Non-pigmented ciliary epithelial cell (primary cell): ENCODE data around the gene RPS5.
"Not testable (repeated sequence)": the region's sequence is repeated elsewhere in the genome, so short reads cannot be mapped to it uniquely, and the experiment has no call there.

Source experiments
- DNase-seq: peaks from one replicate; pipeline ENCODE4 v3.0.0-alpha.2; 2010; ENCODE audit warnings: low read depth

The RPS5 gene

DNA sequence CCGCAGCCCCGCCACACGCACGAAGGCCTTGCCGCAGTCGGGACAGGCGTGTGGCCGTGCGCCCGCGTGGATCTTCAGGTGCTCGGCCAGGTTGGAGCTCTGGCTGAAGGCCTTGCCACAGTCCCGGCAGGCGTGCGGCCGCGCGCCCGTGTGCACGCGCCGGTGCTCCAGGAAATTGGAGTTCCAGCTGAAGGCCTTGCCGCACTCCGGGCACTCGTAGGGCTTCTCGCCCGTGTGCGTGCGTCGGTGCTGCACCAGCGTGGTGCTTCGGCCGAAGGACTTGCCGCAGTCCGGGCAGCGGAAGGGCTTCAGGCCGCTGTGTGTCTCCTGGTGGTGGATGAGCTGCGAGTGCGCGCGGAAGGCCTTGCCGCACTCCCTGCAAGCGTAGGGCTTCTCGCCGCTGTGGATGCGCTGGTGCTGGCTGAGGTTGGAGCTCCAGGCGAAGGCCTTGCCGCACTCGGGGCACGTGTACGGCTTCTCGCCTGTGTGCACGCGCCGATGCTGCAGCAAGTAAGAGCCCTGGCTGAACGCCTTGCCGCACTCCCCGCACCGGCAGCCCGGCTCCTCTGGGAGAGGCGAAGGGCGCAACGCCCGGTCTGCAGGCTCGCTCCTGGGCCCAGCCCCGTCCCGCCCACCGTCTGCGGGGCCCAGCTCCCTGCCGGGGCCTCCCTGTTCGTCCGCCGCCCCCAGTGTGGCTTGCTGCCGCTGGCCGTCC lies 30.1 kb upstream of the RPS5 start:
- DNase-seq, result no peak

- DNase-seq, result no peak
Measured at GRCh38 chr19:58357481-58358145, 29.5 kb upstream of the RPS5 start.

DNA sequence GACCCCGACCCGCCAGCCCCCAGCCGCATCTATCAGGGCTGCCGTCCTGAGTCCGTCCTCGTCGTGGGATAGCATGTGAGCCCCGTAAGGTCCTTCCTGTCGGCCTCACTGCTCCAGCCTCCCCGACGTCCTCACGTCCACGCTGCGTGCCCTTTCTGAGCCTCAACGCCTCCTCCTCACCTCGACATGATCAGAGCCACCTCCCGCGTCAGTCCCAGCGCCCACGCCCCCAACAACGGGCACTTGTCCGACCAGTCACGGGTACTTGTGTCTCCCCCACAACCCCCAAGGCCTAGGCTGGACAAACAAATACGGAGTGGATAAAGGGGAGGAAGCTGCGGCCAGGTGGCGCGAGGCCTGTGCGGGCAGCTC lies 25.2 kb upstream of the RPS5 start:
- DNase-seq, result no peak

GRCh38 chr19:58362272-58362994 lies 24.6 kb upstream of the RPS5 start, which contains the start of gene ZNF497:
TSS of gene ZNF497 (minus strand) at chr19:58362751. CDS start at chr19:58357635, 5,116 bp downstream.
- DNase-seq, result peak; percentile 67

DNA sequence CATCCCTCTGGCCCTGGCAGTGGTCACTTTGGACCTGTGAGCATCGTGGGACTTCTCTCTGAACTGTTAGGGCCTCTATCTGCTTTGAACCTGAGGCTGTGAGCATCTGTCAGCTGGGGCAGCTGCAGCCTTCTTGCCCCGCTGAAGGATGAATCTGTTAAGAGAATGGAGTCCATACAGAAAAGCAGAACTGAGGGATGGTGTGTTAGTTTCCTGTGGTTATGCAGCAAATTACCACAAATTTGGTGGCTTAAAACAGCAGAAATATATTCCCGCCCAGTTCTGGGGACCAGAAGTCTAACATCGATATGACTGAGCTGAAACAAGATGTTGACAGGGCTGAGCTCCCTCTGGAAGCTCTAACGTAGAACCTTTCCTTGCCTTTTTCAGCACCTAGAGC lies 22.9 kb upstream of the RPS5 start:
- no peak for DNase-seq

DNA sequence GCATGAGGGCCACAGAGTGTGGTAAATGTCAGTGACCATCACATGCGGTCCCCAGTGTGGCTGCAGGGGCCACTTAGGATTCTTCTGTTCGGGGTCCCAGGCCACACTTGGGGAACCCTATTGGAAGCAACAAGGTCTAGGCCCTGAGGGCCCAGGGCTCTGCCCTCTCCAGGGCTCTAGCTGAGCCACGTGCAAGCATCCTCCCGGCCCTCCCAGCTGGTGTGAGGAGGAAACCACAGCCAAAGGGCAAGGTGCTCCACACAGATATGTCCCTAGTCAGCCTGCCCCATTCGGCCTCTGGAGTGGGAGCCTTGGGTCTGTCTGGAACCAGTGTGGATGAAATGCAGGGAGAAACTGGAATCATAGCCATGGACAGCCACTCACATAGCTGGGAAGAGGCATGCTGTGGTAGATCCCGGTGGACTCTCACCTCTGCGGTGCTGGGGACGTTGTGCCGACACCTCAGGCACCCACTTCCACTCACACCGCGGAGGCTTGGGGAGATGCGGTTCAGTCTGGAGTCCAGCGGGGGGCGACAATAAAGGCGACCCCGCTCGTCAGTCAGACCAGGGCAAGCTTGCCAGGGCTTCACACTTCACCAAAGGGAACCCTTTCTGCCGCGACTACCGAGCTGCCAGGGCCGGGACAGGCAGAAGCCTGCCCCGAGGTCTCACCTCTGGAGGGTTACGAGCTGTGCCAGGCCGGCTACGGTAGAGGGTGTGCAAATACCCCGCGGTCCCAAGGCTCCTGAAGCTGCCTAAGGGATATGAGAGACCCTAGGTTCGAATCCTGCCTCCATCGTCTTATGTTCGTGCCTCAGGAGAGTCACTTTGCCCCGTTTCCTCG lies 20.3 kb upstream of the RPS5 start:
- DNase-seq, result no peak

DNA sequence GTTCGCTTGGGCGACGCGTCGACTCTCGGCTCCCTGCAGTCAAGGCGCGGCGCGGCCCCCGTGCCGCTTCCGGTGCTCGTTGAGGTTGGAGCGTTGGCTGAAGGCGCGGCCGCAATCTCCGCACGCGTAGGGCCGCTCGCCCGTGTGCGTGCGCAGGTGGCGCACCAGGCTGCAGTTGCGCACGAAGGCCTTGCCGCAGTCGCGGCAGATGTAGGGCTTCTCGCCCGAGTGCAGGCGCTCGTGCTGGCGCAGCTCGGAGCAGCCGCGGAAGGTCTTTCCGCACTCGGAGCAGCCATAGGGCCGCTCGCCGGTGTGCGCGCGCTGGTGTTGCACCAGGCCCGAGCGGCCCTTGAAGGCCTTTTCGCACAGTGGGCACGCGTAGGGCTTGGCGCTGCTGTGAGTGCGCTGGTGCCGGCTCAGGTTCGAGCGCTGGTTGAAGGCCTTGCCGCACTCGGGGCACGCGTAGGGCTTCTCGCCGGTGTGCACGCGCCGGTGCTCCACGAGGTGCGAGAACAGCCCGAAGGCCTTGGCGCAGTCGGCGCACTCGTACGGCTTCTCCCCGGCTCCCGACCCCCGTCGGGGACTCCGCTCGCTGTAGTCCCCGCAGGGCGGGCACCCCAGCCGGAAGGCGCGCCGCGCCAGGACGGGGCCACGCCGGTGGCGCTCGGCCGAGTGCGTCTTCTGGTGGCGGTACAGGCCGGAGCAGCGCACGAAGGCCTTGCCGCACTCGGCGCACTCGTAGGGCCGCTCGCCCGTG lies 19.2 kb upstream of the RPS5 start:
- DNase-seq, result no peak

GRCh38 chr19:58368561-58369360 lies 18.3 kb upstream of the RPS5 start:
- no peak for DNase-seq

DNA sequence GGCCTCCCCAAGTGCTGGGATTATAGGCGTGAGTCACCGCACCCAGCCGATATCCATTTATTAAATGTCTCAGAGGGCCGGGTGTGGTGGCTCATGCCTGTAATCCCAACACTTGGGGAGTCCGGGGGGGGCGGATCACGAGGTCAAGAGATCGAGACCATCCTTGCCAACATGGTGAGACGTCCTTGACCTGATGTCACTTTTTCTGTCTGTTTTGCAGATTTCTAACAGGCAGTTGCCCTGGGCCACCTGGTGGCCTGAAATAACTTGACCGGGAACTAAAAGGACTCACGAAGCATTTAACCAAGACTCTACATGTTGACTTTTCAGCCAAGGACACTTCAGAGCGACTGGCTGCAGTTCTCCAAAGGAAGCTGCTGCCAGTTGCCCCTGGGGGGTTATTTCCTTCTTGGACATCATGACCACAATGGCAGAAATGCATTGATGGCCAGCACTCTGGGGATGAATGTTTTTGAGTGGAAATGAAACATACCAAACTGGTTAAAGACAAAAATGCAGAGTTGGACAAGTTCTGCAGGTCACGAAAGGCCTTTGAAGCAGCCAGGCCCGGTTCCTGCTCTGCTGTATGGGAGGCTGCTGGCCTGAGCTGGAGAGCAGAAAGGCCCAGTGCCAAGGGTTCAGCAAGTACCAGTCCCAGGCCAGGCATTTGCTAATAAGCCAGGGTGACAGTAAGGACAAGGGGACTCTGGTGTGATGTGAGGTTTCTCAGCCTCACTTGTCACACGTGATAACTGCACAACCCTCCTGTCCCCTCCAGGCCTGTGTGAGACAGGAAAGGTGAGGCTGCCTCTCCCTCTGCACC lies 14.5 kb upstream of the RPS5 start:
- DNase-seq, result no peak

DNA sequence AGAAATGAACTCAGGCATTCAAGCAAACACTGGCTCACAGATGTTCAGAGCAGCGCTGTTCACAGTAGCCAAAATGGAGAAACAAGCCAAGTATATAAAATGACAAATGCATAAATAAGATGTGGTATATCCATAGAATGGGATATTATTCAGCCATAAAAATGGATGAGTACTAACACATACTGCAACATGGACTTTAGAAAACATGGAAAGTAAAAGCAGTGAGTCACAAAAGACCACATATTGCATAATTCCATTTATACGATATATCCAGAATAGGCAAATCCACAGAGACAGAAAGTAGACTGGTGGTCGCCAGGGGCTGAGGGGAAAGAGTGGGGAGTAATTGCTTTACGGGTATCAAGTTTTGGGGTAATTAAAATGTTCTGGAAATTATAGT lies 12.9 kb upstream of the RPS5 start:
- DNase-seq, result no peak

DNA sequence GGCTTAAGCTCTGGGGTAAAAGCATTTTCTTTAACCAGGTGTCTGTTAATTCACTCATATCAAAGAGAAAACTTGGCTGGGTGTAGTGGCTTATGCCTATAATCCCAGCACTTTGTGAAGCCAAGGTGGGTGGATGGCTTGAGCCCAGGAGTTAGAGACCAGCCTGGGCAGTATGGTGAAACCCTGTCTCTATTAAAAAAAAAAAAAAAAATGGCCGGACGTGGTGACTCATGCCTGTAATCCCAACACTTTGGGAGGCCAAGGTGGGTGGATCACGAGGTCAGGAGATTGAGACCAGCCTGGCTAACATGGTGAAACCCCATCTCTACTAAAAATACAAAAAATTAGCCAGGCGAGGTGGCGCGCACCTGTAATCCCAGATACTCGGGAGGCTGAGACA lies 10.3 kb upstream of the RPS5 start:
- not testable (repeated sequence) for DNase-seq

- no peak for DNase-seq
Measured at GRCh38 chr19:58379246-58379645, 7.8 kb upstream of the RPS5 start.

DNA sequence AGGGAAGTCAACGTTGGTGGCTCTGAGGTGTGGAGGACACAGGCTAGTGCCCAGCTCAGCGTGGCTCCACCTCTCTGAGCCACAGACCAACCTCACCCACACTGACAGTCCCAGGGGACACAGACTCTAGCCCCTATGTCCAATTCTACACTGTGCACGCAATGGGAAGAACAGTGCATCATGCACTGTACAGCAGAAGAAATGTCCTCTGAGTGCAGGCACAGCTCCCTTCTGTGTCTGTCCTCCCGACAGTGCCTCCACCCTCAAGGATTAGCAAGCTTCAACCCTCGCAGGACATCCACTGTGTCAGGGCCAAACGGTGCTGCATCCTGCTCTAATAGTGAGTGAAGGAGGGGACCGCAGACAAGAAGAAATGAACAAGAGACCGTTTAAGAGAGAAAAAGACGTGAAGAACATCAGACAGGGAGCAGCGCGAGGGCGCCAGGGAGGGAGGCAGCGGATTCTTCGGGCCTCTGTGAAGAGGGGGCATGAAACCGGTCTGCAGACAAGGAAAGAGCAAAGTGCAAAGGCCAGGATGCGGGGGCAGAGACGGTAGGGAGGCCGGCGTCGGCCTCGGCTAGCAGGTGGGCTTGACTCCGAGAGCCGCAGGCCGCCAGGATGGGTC lies 6.9 kb upstream of the RPS5 start:
- no peak for DNase-seq

- DNase-seq, result peak; percentile 100
Measured at GRCh38 chr19:58380662-58381459, 6.2 kb upstream of the RPS5 start, which contains the start of gene ZNF837. TSS of gene ZNF837 (minus strand) at chr19:58381030. CDS start at chr19:58369332, 11,698 bp downstream.

DNA sequence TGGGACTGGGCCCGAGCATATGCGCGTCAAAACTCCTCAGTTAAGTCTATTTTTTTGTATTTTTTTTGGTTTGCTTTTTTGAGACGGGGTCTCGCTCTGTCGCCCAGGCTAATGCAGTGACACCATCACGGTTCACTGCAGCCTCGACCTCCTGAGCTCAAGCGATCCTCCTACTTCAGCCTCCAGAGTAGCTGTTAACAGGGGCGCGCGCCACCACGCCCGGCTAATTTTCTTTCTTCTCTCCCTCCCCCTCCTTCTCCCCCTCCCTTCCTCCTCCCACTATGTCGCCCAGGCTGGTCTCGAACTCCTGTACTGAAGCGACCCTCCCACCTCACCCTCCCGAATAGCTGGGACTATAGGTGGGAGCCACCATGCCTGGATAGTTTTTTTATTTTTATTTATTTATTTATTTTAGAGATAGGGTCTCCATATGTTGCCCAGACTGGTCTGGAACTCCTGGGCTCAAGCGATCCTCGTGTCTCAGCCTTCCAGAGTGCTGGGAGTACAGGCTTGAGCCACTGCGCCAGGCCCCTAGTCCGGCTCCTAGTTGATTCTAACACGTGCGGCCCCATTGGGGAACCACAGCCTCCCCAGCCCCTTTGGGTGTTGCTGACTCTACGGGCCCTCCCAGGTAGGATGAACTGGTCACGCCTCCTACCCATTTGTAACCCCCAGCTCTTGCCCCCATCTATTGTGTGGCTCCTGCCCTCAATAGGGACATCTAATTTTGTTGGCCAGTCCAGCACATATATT lies 5.4 kb upstream of the RPS5 start:
- DNase-seq, result no peak

- no peak for DNase-seq
Measured at GRCh38 chr19:58382997-58383603, 4.0 kb upstream of the RPS5 start.

- DNase-seq, result no peak
Measured at GRCh38 chr19:58385313-58385890, 1.7 kb upstream of the RPS5 start.
